ENCODE results near the gene SEMA4B.
"Not testable (repeated sequence)": the region's sequence is repeated elsewhere in the genome, so short reads cannot be mapped to it uniquely, and the experiment has no call there.

Gene SEMA4B

GRCh38 chr15:90184119-90184785 is 16.9 kb upstream of the SEMA4B start:
- no peaks in the 10 kb centered on the region for H3K27me3 ChIP-seq (ENCODE audit: control insufficient read depth in 1 of 2, insufficient read depth in 1 of 2, low read length in 2 of 2)
- peak overlapping the region; percentile 48 for H4K91ac ChIP-seq (ENCODE audit: low read length)
- WGBS: 31% methylated on average over 26 of the region's 27 CpGs
- peak overlapping the region; percentile 96 for H4K8ac ChIP-seq (ENCODE audit: low read length)
- peak; percentile 87 for DNase-seq
- H2BK5ac ChIP-seq (ENCODE audit: low read depth, low read length, poor library complexity, severe bottlenecking): no peak overlapping the region
- peak overlapping the region; percentile 12 for H3K27ac ChIP-seq (ENCODE audit: low read length, poor library complexity, severe bottlenecking)
- peaks cover 11% of the 10 kb centered on the region for H3K4me1 ChIP-seq (ENCODE audit: control insufficient read depth, insufficient read depth, low read depth, low read length)
- peak overlapping the region; percentile 68 to 81 for H3K18ac ChIP-seq (ENCODE audit: low read depth in 1 of 2, low read length in 2 of 2)
- no peaks in the 10 kb centered on the region for H3K36me3 ChIP-seq (ENCODE audit: control insufficient read depth in 1 of 2, insufficient read depth in 2 of 2, low read depth in 1 of 2, low read length in 2 of 2)
- peak overlapping the region; percentile 17 for H3K4me2 ChIP-seq (ENCODE audit: low read length, poor library complexity, severe bottlenecking)
- H3K4ac ChIP-seq (ENCODE audit: low read depth in 1 of 2, low read length in 2 of 2): peak overlapping the region; percentile 12 to 52
- H3K79me1 ChIP-seq (replicated peaks; ENCODE audit: low read length, poor library complexity, severe bottlenecking): peaks cover 3% of the 10 kb centered on the region
- peak overlapping the region; percentile 79 for H3K9ac ChIP-seq (ENCODE audit: low read length)
- H3K9me3 ChIP-seq (ENCODE audit: control insufficient read depth, low read length): no peaks in the 10 kb centered on the region
- H2BK12ac ChIP-seq (ENCODE audit: low read length in 2 of 2): peak overlapping the region in 1 of 2 experiments; percentile 79
- no peak overlapping the region for H2BK15ac ChIP-seq (ENCODE audit: low read depth, poor library complexity, severe bottlenecking)
- H2AFZ ChIP-seq (ENCODE audit: low read depth, low read length): peak overlapping the region; percentile 6
- peak overlapping the region in 1 of 2 experiments; percentile 5 for H3K14ac ChIP-seq (ENCODE audit: low read length in 2 of 2)
- peak overlapping the region; percentile 71 to 73 for H3K4me3 ChIP-seq (ENCODE audit: insufficient read depth in 1 of 2, low read depth in 1 of 2, low read length in 2 of 2)
- no peak overlapping the region for H3K23ac ChIP-seq (ENCODE audit: low read length in 2 of 2)
- peak overlapping the region; percentile 65 for H2BK120ac ChIP-seq (ENCODE audit: low read depth, low read length)
- no peak overlapping the region for H2AK5ac ChIP-seq (ENCODE audit: low read length, severe bottlenecking)

- H3K4me3 ChIP-seq (ENCODE audit: insufficient read depth in 1 of 2, low read depth in 1 of 2, low read length in 2 of 2): peak overlapping the region; percentile 71 to 73
- H3K4ac ChIP-seq (ENCODE audit: low read depth in 1 of 2, low read length in 2 of 2): peak overlapping the region in 1 of 2 experiments; percentile 12
- peak overlapping the region; percentile 65 for H2BK120ac ChIP-seq (ENCODE audit: low read depth, low read length)
- peak overlapping the region; percentile 96 for H4K8ac ChIP-seq (ENCODE audit: low read length)
- WGBS: 9% methylated on average over 62 of the region's 67 CpGs
- peak overlapping the region; percentile 89 for H2AFZ ChIP-seq (ENCODE audit: low read depth, low read length)
- peaks cover 12% of the 10 kb centered on the region for H3K4me1 ChIP-seq (ENCODE audit: control insufficient read depth, insufficient read depth, low read depth, low read length)
- peaks cover 8% of the 10 kb centered on the region for H3K79me1 ChIP-seq (replicated peaks; ENCODE audit: low read length, poor library complexity, severe bottlenecking)
- DNase-seq: peak; percentile 46
- no peaks in the 10 kb centered on the region for H3K27me3 ChIP-seq (ENCODE audit: control insufficient read depth in 1 of 2, insufficient read depth in 1 of 2, low read length in 2 of 2)
- peak overlapping the region; percentile 97 for H2BK15ac ChIP-seq (ENCODE audit: low read depth, poor library complexity, severe bottlenecking)
- no peaks in the 10 kb centered on the region for H3K36me3 ChIP-seq (ENCODE audit: control insufficient read depth in 1 of 2, insufficient read depth in 2 of 2, low read depth in 1 of 2, low read length in 2 of 2)
- H3K27ac ChIP-seq (ENCODE audit: low read length, poor library complexity, severe bottlenecking): peak overlapping the region; percentile 21
- H3K14ac ChIP-seq (ENCODE audit: low read length in 2 of 2): peak overlapping the region in 1 of 2 experiments; percentile 48
- peak overlapping the region; percentile 80 for H3K4me2 ChIP-seq (ENCODE audit: low read length, poor library complexity, severe bottlenecking)
- no peak overlapping the region for H3K23ac ChIP-seq (ENCODE audit: low read length in 2 of 2)
- H4K91ac ChIP-seq (ENCODE audit: low read length): peak overlapping the region; percentile 87
- no peaks in the 10 kb centered on the region for H3K9me3 ChIP-seq (ENCODE audit: control insufficient read depth, low read length)
- peak overlapping the region; percentile 13 for H2AK5ac ChIP-seq (ENCODE audit: low read length, severe bottlenecking)
- peak overlapping the region; percentile 67 to 79 for H2BK12ac ChIP-seq (ENCODE audit: low read length in 2 of 2)
- peak overlapping the region; percentile 78 to 87 for H3K18ac ChIP-seq (ENCODE audit: low read depth in 1 of 2, low read length in 2 of 2)
- peak overlapping the region; percentile 79 for H3K9ac ChIP-seq (ENCODE audit: low read length)
- no peak overlapping the region for H2BK5ac ChIP-seq (ENCODE audit: low read depth, low read length, poor library complexity, severe bottlenecking)
These were observed 16.1 kb upstream of the SEMA4B start for GRCh38 chr15:90184786-90185704.

GRCh38 chr15:90187257-90187868 is 13.8 kb upstream of the SEMA4B start:
- Histone ChIP-seq H3K27ac (ENCODE audit: low read length, poor library complexity, severe bottlenecking) (no peak overlapping the region), H2BK5ac (ENCODE audit: low read depth, low read length, poor library complexity, severe bottlenecking) (no peak overlapping the region), H3K9me3 (ENCODE audit: control insufficient read depth, low read length) (no peaks in the 10 kb centered on the region), H3K14ac (ENCODE audit: low read length in 2 of 2) (no peak overlapping the region), H2BK120ac (ENCODE audit: low read depth, low read length) (no peak overlapping the region), H3K27me3 (ENCODE audit: control insufficient read depth in 1 of 2, insufficient read depth in 1 of 2, low read length in 2 of 2) (no peaks in the 10 kb centered on the region), H2BK12ac (ENCODE audit: low read length in 2 of 2) (no peak overlapping the region), H3K79me1 (replicated peaks; ENCODE audit: low read length, poor library complexity, severe bottlenecking) (peaks cover 21% of the 10 kb centered on the region), H3K4me1 (ENCODE audit: control insufficient read depth, insufficient read depth, low read depth, low read length) (peaks cover 27% of the 10 kb centered on the region), H2AFZ (ENCODE audit: low read depth, low read length) (no peak overlapping the region), H3K4me2 (ENCODE audit: low read length, poor library complexity, severe bottlenecking) (no peak overlapping the region), H3K36me3 (ENCODE audit: control insufficient read depth in 1 of 2, insufficient read depth in 2 of 2, low read depth in 1 of 2, low read length in 2 of 2) (no peaks in the 10 kb centered on the region), H3K4me3 (ENCODE audit: insufficient read depth in 1 of 2, low read depth in 1 of 2, low read length in 2 of 2) (no peak overlapping the region), H3K9ac (ENCODE audit: low read length) (no peak overlapping the region), H2AK5ac (ENCODE audit: low read length, severe bottlenecking) (no peak overlapping the region), H3K23ac (ENCODE audit: low read length in 2 of 2) (no peak overlapping the region), H4K91ac (ENCODE audit: low read length) (no peak overlapping the region), H3K4ac (ENCODE audit: low read depth in 1 of 2, low read length in 2 of 2) (no peak overlapping the region), H3K18ac (ENCODE audit: low read depth in 1 of 2, low read length in 2 of 2) (no peak overlapping the region), H4K8ac (ENCODE audit: low read length) (no peak overlapping the region), H2BK15ac (ENCODE audit: low read depth, poor library complexity, severe bottlenecking) (no peak overlapping the region)
- no peak for DNase-seq
- WGBS: 88% methylated on average over 7 of the region's 8 CpGs

- H3K9ac ChIP-seq (ENCODE audit: low read length); H2AFZ ChIP-seq (ENCODE audit: low read depth, low read length); H2BK120ac ChIP-seq (ENCODE audit: low read depth, low read length); H3K4me3 ChIP-seq (ENCODE audit: insufficient read depth in 1 of 2, low read depth in 1 of 2, low read length in 2 of 2); H4K91ac ChIP-seq (ENCODE audit: low read length); H2BK12ac ChIP-seq (ENCODE audit: low read length in 2 of 2); H2BK5ac ChIP-seq (ENCODE audit: low read depth, low read length, poor library complexity, severe bottlenecking); H3K14ac ChIP-seq (ENCODE audit: low read length in 2 of 2); H4K8ac ChIP-seq (ENCODE audit: low read length); H3K27me3 ChIP-seq (ENCODE audit: control insufficient read depth in 1 of 2, insufficient read depth in 1 of 2, low read length in 2 of 2); H3K27ac ChIP-seq (ENCODE audit: low read length, poor library complexity, severe bottlenecking); H3K4me2 ChIP-seq (ENCODE audit: low read length, poor library complexity, severe bottlenecking); H3K36me3 ChIP-seq (ENCODE audit: control insufficient read depth in 1 of 2, insufficient read depth in 2 of 2, low read depth in 1 of 2, low read length in 2 of 2); H2BK15ac ChIP-seq (ENCODE audit: low read depth, poor library complexity, severe bottlenecking); H3K23ac ChIP-seq (ENCODE audit: low read length in 2 of 2); DNase-seq; H2AK5ac ChIP-seq (ENCODE audit: low read length, severe bottlenecking); H3K18ac ChIP-seq (ENCODE audit: low read depth in 1 of 2, low read length in 2 of 2); H3K4ac ChIP-seq (ENCODE audit: low read depth in 1 of 2, low read length in 2 of 2); H3K9me3 ChIP-seq (ENCODE audit: control insufficient read depth, low read length): not testable (repeated sequence)
- Histone ChIP-seq H3K4me1 (ENCODE audit: control insufficient read depth, insufficient read depth, low read depth, low read length) (peaks cover 30% of the 10 kb centered on the region), H3K79me1 (replicated peaks; ENCODE audit: low read length, poor library complexity, severe bottlenecking) (peaks cover 25% of the 10 kb centered on the region)
- WGBS: 94% methylated on average over 7 of the region's 7 CpGs
These were observed 13.1 kb upstream of the SEMA4B start for GRCh38 chr15:90188065-90188464.

All from mesenchymal stem cell (in vitro differentiated cells and primary cell).